AG10803 (cell line): ENCODE data around the gene SMOC2.

Experiments used
- DNase-seq: peaks from one replicate; pipeline ENCODE4 v3.0.0; 2010; ENCODE audit warnings: low read depth
- H3K4me3 ChIP-seq: 2 replicates; pipeline ENCODE4 v1.5.1; 2011; ENCODE audit warnings: mild to moderate bottlenecking, low read length, control low read depth
- TF ChIP-seq, protein P1 (sequence below): conservative IDR thresholded peaks from 2 replicates; pipeline ENCODE4 v1.5.1; 2011; ENCODE audit warnings: mild to moderate bottlenecking, low read length, control low read depth, inconsistent platforms

The SMOC2 gene

DNA sequence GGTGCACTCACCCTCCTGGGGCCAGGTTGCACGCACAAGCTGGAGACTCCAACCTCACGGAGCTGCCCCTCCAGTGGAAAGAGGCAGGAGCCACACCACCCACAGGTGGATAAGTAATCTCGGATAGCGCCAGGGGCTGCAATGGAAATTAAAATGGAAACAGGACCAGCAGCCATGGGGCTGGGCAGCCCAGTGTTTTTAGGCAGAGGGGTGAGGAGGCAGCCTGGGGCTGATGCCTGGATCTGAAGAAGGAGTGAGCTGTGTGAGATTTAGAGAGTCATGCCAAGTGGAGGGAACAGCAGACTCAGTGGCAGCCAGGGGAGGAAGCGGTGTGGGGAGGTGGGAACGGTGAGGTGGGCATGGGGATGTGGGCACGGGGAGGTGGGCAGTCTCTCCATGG lies 275.6 kb downstream of the SMOC2 start:
- DNase-seq = no peak
- no peak overlapping the region for H3K4me3 ChIP-seq
- TF ChIP-seq, protein P1, sequence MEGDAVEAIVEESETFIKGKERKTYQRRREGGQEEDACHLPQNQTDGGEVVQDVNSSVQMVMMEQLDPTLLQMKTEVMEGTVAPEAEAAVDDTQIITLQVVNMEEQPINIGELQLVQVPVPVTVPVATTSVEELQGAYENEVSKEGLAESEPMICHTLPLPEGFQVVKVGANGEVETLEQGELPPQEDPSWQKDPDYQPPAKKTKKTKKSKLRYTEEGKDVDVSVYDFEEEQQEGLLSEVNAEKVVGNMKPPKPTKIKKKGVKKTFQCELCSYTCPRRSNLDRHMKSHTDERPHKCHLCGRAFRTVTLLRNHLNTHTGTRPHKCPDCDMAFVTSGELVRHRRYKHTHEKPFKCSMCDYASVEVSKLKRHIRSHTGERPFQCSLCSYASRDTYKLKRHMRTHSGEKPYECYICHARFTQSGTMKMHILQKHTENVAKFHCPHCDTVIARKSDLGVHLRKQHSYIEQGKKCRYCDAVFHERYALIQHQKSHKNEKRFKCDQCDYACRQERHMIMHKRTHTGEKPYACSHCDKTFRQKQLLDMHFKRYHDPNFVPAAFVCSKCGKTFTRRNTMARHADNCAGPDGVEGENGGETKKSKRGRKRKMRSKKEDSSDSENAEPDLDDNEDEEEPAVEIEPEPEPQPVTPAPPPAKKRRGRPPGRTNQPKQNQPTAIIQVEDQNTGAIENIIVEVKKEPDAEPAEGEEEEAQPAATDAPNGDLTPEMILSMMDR = no peak

DNA sequence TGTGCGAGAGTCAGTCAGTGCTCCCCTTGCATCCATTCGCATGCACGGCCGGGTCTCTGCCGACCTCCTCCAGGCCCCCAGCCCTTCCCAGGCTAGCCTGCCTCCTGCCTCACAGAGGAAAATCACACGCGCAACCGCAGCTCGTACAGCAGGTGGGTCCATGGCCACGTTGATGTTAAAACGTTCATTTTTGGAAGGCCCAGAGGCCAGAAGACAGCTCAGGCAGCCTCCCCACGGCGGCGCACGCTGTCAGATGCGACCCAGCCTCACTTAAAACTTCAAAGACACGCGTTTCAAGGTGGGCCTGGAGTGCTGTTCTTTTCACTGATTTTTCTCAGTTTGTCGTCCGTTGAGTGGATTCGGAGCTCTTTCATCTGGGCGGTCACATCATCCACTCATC lies 276.5 kb downstream of the SMOC2 start:
- TF ChIP-seq, protein P1 = no peak
- DNase-seq = no peak
- no peak overlapping the region for H3K4me3 ChIP-seq
